ENCODE measurements around the gene STK40.

STK40 gene

GRCh38 chr1:36392836-36393235 lies 7.1 kb upstream of the STK40 start:
- H3K36me3 ChIP-seq (ENCODE audit: insufficient read depth, low read length) = peaks cover 34% of the 10 kb centered on the region
- H3K4me1 ChIP-seq (ENCODE audit: insufficient read depth, low read length) = peaks cover 1% of the 10 kb centered on the region
- no peak overlapping the region for H2AFZ ChIP-seq (ENCODE audit: low read depth, low read length)
- H3K9me3 ChIP-seq (ENCODE audit: low read length) = no peaks in the 10 kb centered on the region
- H3K27me3 ChIP-seq (ENCODE audit: insufficient read depth, low read length) = no peaks in the 10 kb centered on the region
- no peak overlapping the region for H3K4me3 ChIP-seq (ENCODE audit: low read length)

- H3K4me1 ChIP-seq (ENCODE audit: insufficient read depth, low read length) = peaks cover 17% of the 10 kb centered on the region
- no peak overlapping the region for H3K4me3 ChIP-seq (ENCODE audit: low read length)
- H3K36me3 ChIP-seq (ENCODE audit: insufficient read depth, low read length) = peaks cover 34% of the 10 kb centered on the region
- no peaks in the 10 kb centered on the region for H3K9me3 ChIP-seq (ENCODE audit: low read length)
- no peak overlapping the region for H2AFZ ChIP-seq (ENCODE audit: low read depth, low read length)
- no peaks in the 10 kb centered on the region for H3K27me3 ChIP-seq (ENCODE audit: insufficient read depth, low read length)
These were observed 5.5 kb upstream of the STK40 start for GRCh38 chr1:36391271-36391670.

- no peaks in the 10 kb centered on the region for H3K9me3 ChIP-seq (ENCODE audit: low read length)
- no peaks in the 10 kb centered on the region for H3K27me3 ChIP-seq (ENCODE audit: insufficient read depth, low read length)
- no peak overlapping the region for H3K4me3 ChIP-seq (ENCODE audit: low read length)
- H3K4me1 ChIP-seq (ENCODE audit: insufficient read depth, low read length) = peaks cover 17% of the 10 kb centered on the region
- H3K36me3 ChIP-seq (ENCODE audit: insufficient read depth, low read length) = peaks cover 34% of the 10 kb centered on the region
- no peak overlapping the region for H2AFZ ChIP-seq (ENCODE audit: low read depth, low read length)
These were observed 4.7 kb upstream of the STK40 start for GRCh38 chr1:36390411-36390810.

- no peak overlapping the region for H3K4me3 ChIP-seq (ENCODE audit: low read length)
- H2AFZ ChIP-seq (ENCODE audit: low read depth, low read length) = no peak overlapping the region
- H3K27me3 ChIP-seq (ENCODE audit: insufficient read depth, low read length) = no peaks in the 10 kb centered on the region
- peaks cover 19% of the 10 kb centered on the region for H3K4me1 ChIP-seq (ENCODE audit: insufficient read depth, low read length)
- no peaks in the 10 kb centered on the region for H3K9me3 ChIP-seq (ENCODE audit: low read length)
- peaks cover 34% of the 10 kb centered on the region for H3K36me3 ChIP-seq (ENCODE audit: insufficient read depth, low read length)
These were observed 4.3 kb upstream of the STK40 start for GRCh38 chr1:36389999-36390398.

- Histone ChIP-seq H2AFZ (ENCODE audit: low read depth, low read length) (no peak overlapping the region), H3K36me3 (ENCODE audit: insufficient read depth, low read length) (peaks cover 34% of the 10 kb centered on the region), H3K4me3 (ENCODE audit: low read length) (no peak overlapping the region), H3K27me3 (ENCODE audit: insufficient read depth, low read length) (no peaks in the 10 kb centered on the region), H3K9me3 (ENCODE audit: low read length) (no peaks in the 10 kb centered on the region), H3K4me1 (ENCODE audit: insufficient read depth, low read length) (peaks cover 26% of the 10 kb centered on the region)
These were observed 3.5 kb upstream of the STK40 start for GRCh38 chr1:36389261-36389660.

- H3K36me3 ChIP-seq (ENCODE audit: insufficient read depth, low read length) = peaks cover 18% of the 10 kb centered on the region
These were observed 1.6 kb upstream of the STK40 start for GRCh38 chr1:36387141-36387949.

GRCh38 chr1:36386265-36387140 lies 779 bp upstream of the STK40 start:
- Histone ChIP-seq H3K4me1 (ENCODE audit: insufficient read depth, low read length) (peaks cover 28% of the 10 kb centered on the region), H3K27me3 (ENCODE audit: insufficient read depth, low read length) (no peaks in the 10 kb centered on the region), H3K36me3 (ENCODE audit: insufficient read depth, low read length) (peaks cover 11% of the 10 kb centered on the region), H3K4me3 (ENCODE audit: low read length) (peak overlapping the region; percentile 67), H3K9me3 (ENCODE audit: low read length) (no peaks in the 10 kb centered on the region), H2AFZ (ENCODE audit: low read depth, low read length) (peak overlapping the region; percentile 31)

More at GRCh38 chr1:36387141-36387949, 1.6 kb upstream of the STK40 start:
- Histone ChIP-seq H3K4me3 (ENCODE audit: low read length) (peak overlapping the region; percentile 67), H3K9me3 (ENCODE audit: low read length) (no peaks in the 10 kb centered on the region), H2AFZ (ENCODE audit: low read depth, low read length) (no peak overlapping the region), H3K4me1 (ENCODE audit: insufficient read depth, low read length) (peaks cover 28% of the 10 kb centered on the region), H3K27me3 (ENCODE audit: insufficient read depth, low read length) (no peaks in the 10 kb centered on the region)

- H3K4me3 ChIP-seq (ENCODE audit: low read length) = peak overlapping the region; percentile 92
- H3K36me3 ChIP-seq (ENCODE audit: insufficient read depth, low read length) = no peaks in the 10 kb centered on the region
- H3K4me1 ChIP-seq (ENCODE audit: insufficient read depth, low read length) = peaks cover 28% of the 10 kb centered on the region
- no peaks in the 10 kb centered on the region for H3K27me3 ChIP-seq (ENCODE audit: insufficient read depth, low read length)
- H3K9me3 ChIP-seq (ENCODE audit: low read length) = no peaks in the 10 kb centered on the region
- no peak overlapping the region for H2AFZ ChIP-seq (ENCODE audit: low read depth, low read length)
These were observed 948 bp downstream of the STK40 start for GRCh38 chr1:36384542-36385409.

- H3K4me3 ChIP-seq (ENCODE audit: low read length) = no peak overlapping the region
- no peak overlapping the region for H2AFZ ChIP-seq (ENCODE audit: low read depth, low read length)
- H3K36me3 ChIP-seq (ENCODE audit: insufficient read depth, low read length) = peaks cover 4% of the 10 kb centered on the region
These were observed 2.5 kb downstream of the STK40 start for GRCh38 chr1:36383240-36383639.

GRCh38 chr1:36382669-36383068 lies 3.1 kb downstream of the STK40 start:
- Histone ChIP-seq H3K4me3 (ENCODE audit: low read length) (no peak overlapping the region), H3K36me3 (ENCODE audit: insufficient read depth, low read length) (peaks cover 4% of the 10 kb centered on the region), H3K4me1 (ENCODE audit: insufficient read depth, low read length) (peaks cover 25% of the 10 kb centered on the region), H3K27me3 (ENCODE audit: insufficient read depth, low read length) (no peaks in the 10 kb centered on the region), H3K9me3 (ENCODE audit: low read length) (no peaks in the 10 kb centered on the region), H2AFZ (ENCODE audit: low read depth, low read length) (no peak overlapping the region)

More at GRCh38 chr1:36383240-36383639, 2.5 kb downstream of the STK40 start:
- H3K4me1 ChIP-seq (ENCODE audit: insufficient read depth, low read length) = peaks cover 28% of the 10 kb centered on the region
- H3K27me3 ChIP-seq (ENCODE audit: insufficient read depth, low read length) = no peaks in the 10 kb centered on the region
- no peaks in the 10 kb centered on the region for H3K9me3 ChIP-seq (ENCODE audit: low read length)

GRCh38 chr1:36382231-36382630 lies 3.5 kb downstream of the STK40 start:
- Histone ChIP-seq H3K4me1 (ENCODE audit: insufficient read depth, low read length) (peaks cover 20% of the 10 kb centered on the region), H3K9me3 (ENCODE audit: low read length) (no peaks in the 10 kb centered on the region), H3K4me3 (ENCODE audit: low read length) (no peak overlapping the region), H3K27me3 (ENCODE audit: insufficient read depth, low read length) (no peaks in the 10 kb centered on the region), H3K36me3 (ENCODE audit: insufficient read depth, low read length) (peaks cover 6% of the 10 kb centered on the region), H2AFZ (ENCODE audit: low read depth, low read length) (no peak overlapping the region)

GRCh38 chr1:36381405-36381804 lies 4.3 kb downstream of the STK40 start:
- Histone ChIP-seq H2AFZ (ENCODE audit: low read depth, low read length) (no peak overlapping the region), H3K4me1 (ENCODE audit: insufficient read depth, low read length) (peaks cover 12% of the 10 kb centered on the region), H3K27me3 (ENCODE audit: insufficient read depth, low read length) (no peaks in the 10 kb centered on the region), H3K9me3 (ENCODE audit: low read length) (no peaks in the 10 kb centered on the region), H3K4me3 (ENCODE audit: low read length) (no peak overlapping the region), H3K36me3 (ENCODE audit: insufficient read depth, low read length) (peaks cover 6% of the 10 kb centered on the region)
